OCI-LY1 (cell line): ENCODE measurements around the gene DBN1.

Source experiments
- CTCF ChIP-seq: fragments of 200-600 bp; sonication (generic), shearing (Covaris generic); IDR thresholded peaks from 2 replicates; pipeline ENCODE4 v1.5.1; 2017; ENCODE audit warnings: mild to moderate bottlenecking, antibody characterized with exemption, low read length, moderate library complexity, mixed read lengths
- EZH2 ChIP-seq: fragments of 200-600 bp; sonication (generic), shearing (Covaris generic); IDR thresholded peaks from 2 replicates; pipeline ENCODE4 v1.8.0; 2017; ENCODE audit warnings: borderline replicate concordance, mixed run types, mild to moderate bottlenecking, antibody characterized with exemption, low read length, moderate library complexity, mixed read lengths

- TF ChIP-seq CTCF (no peak), EZH2 (no peak)
These were observed 25.7 kb downstream of the DBN1 start for GRCh38 chr5:177447611-177448243.
